Right kidney (tissue), 1 donor: ENCODE data around the gene FGR.
A peak's percentile ranks its signal among the peaks of the same experiment; 100 is the strongest.

Experiments
- DNase-seq: peaks from one replicate; pipeline ENCODE4 v3.0.0-alpha.2; 2016

The FGR gene

GRCh38 chr1:27601321-27601770 lies 33.6 kb downstream of the FGR start:
- no peak for DNase-seq

GRCh38 chr1:27600498-27601175 lies 34.3 kb downstream of the FGR start:
- no peak for DNase-seq

GRCh38 chr1:27599605-27600497 lies 35.1 kb downstream of the FGR start:
- no peak for DNase-seq

- peak; percentile 36 for DNase-seq
These were observed 36.0 kb downstream of the FGR start for GRCh38 chr1:27598902-27599528.

- DNase-seq: no peak
These were observed 36.7 kb downstream of the FGR start for GRCh38 chr1:27598295-27598687.

GRCh38 chr1:27597516-27598294 lies 37.3 kb downstream of the FGR start:
- no peak for DNase-seq

- no peak for DNase-seq
These were observed 38.0 kb downstream of the FGR start for GRCh38 chr1:27596986-27597385.

- no peak for DNase-seq
These were observed 38.7 kb downstream of the FGR start for GRCh38 chr1:27596261-27596660.

- no peak for DNase-seq
These were observed 39.4 kb downstream of the FGR start for GRCh38 chr1:27595597-27595996.

GRCh38 chr1:27594564-27595510 lies 40.1 kb downstream of the FGR start:
- DNase-seq: peak; percentile 39

- no peak for DNase-seq
These were observed 41.1 kb downstream of the FGR start for GRCh38 chr1:27593678-27594563.

- no peak for DNase-seq
These were observed 41.9 kb downstream of the FGR start for GRCh38 chr1:27592931-27593677.

GRCh38 chr1:27592232-27592930 lies 42.6 kb downstream of the FGR start:
- DNase-seq: no peak

- no peak for DNase-seq
These were observed 43.4 kb downstream of the FGR start for GRCh38 chr1:27591622-27592021.

GRCh38 chr1:27590917-27591508 lies 44.0 kb downstream of the FGR start:
- DNase-seq: no peak

- DNase-seq: no peak
These were observed 45.1 kb downstream of the FGR start for GRCh38 chr1:27589841-27590426.

- no peak for DNase-seq
These were observed 45.5 kb downstream of the FGR start for GRCh38 chr1:27589441-27589840.
